Femur (tissue), 1 donor: ENCODE data around the gene TAF1A.

Experiments used
- DNase-seq: peaks from one replicate; pipeline ENCODE4 v3.0.0-alpha.2; 2017

Gene TAF1A

GRCh38 chr1:222529916-222530315 lies 59.8 kb downstream of the TAF1A start:
- DNase-seq = no peak

GRCh38 chr1:222529181-222529580 lies 60.6 kb downstream of the TAF1A start:
- DNase-seq = no peak

- no peak for DNase-seq
Measured at GRCh38 chr1:222525951-222526350, 63.8 kb downstream of the TAF1A start.

- no peak for DNase-seq
Measured at GRCh38 chr1:222523852-222524251, 65.9 kb downstream of the TAF1A start.

GRCh38 chr1:222522105-222522915 lies 67.4 kb downstream of the TAF1A start:
- DNase-seq = no peak

GRCh38 chr1:222521299-222522104 lies 68.2 kb downstream of the TAF1A start:
- DNase-seq = no peak
